ENCODE measurements around the gene HSD3B1.
"Not testable (repeated sequence)": the region's sequence is repeated elsewhere in the genome, so short reads cannot be mapped to it uniquely, and the experiment has no call there.

Gene HSD3B1

DNA sequence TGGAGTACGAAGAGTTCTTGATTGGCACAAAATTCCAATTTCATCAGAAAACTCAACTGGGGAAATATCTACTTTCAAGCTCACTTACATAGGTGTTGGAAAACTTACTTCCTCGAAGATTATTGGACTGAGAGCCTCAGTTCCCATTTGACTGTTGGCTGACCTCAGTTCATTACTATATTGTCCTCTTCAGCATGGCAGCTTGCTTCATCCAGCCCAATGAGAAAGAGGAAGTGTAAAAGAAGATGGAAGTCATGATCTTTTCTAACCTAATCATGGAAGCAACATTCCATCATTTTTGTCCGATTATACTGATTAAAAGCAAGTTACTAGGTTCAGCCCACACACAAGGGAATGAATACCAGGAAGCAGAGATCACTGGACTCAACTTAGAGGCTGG is 49.4 kb downstream of the HSD3B1 start:
- DNase-seq = no peak

DNA sequence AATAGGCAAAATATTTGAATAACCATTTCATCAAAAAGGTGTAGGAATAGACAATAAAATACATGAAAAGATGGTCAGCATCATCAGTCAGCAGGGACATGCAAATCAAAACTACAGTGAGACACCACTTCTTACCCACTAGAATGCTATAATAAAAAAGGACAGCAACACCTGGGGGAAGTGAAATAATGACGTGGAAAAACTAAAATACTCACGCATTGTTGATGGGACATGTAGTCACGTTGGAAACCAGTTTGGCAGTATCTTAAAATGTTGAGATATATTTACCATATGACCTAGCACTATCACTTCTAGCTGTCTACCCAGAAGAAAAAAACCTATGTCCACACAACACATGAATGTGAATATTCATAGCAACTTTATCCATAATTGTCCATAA is 53.4 kb downstream of the HSD3B1 start:
- DNase-seq = not testable (repeated sequence)

DNA sequence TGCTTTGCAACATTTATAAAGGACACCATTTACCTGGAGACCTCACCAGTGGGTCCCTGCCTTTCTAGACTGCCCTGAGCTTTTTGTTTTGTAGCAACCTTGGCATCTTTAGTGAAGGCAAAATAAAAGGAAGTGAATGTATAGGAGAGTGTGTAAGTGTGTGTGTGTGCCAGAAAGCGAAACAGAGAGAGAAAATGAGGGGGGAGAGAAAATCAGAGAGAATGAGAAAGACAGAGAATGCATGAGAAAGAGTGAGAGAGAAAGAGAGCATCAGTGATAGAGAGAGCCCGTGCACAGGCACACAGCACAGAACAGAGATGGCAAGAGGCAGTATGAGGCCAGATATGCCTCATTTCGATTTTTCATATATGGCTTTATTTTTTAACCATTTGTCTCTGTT is 57.5 kb downstream of the HSD3B1 start:
- no peak for DNase-seq
